ENCODE results near the gene PIGS. TPM values are rescaled to one million over a fixed set of nuclear protein-coding genes. Genes with fewer than 3 reads are reported as not detected.

Gene PIGS
- total RNA-seq, 3 donors from 2014 or later, result 35.4 to 63.5 (median 53.3) TPM

DNA sequence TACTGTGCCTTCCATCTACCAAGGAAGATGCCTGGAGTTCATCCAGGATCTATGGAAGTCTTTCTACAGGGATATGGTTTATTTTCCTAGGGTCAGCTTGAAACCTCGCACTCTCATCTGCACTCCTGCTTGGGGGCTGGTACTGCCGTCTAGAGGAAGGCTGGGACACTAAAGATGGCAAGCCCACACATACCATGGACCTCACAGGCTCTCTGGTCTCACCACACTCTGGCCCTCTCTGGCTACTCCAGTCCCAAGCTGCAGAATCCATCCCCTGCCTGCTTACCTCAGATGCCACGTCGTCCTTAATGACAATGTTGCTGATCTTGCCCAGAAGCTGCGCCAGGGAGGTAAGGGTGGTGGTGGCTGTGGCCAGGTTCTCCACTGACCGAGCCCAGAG is 16.8 kb downstream of the PIGS start:
- H3K36me3 ChIP-seq, result peaks cover 10% of the 10 kb centered on the region
- no peak overlapping the region for H3K4me3 ChIP-seq
- TF ChIP-seq POLR2A (IDR thresholded peaks at IDR 0.05) (no peak), POLR2AphosphoS5 (IDR thresholded peaks at IDR 0.05) (no peak)
- TF ChIP-seq, protein P1, sequence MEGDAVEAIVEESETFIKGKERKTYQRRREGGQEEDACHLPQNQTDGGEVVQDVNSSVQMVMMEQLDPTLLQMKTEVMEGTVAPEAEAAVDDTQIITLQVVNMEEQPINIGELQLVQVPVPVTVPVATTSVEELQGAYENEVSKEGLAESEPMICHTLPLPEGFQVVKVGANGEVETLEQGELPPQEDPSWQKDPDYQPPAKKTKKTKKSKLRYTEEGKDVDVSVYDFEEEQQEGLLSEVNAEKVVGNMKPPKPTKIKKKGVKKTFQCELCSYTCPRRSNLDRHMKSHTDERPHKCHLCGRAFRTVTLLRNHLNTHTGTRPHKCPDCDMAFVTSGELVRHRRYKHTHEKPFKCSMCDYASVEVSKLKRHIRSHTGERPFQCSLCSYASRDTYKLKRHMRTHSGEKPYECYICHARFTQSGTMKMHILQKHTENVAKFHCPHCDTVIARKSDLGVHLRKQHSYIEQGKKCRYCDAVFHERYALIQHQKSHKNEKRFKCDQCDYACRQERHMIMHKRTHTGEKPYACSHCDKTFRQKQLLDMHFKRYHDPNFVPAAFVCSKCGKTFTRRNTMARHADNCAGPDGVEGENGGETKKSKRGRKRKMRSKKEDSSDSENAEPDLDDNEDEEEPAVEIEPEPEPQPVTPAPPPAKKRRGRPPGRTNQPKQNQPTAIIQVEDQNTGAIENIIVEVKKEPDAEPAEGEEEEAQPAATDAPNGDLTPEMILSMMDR (IDR thresholded peaks at IDR 0.05), result no peak
- no peak for DNase-seq (ENCODE audit: low spot score in 2 of 2)
- intact Hi-C loops (cut with DNase I; ENCODE audit: low total_unique reads), result no loop called here
- H3K27ac ChIP-seq, result no peak overlapping the region
- H3K9me3 ChIP-seq, result no peaks in the 10 kb centered on the region
- peaks cover 0 to 10% of the 10 kb centered on the region in 2 donors for H3K4me1 ChIP-seq
- H3K27me3 ChIP-seq, result no peaks in the 10 kb centered on the region

- Histone ChIP-seq H3K27me3 (no peaks in the 10 kb centered on the region), H3K4me3 (peak overlapping the region in 2 of 3 donors; percentile 81 to 95), H3K27ac (peak overlapping the region in 1 of 2 donors; percentile 66), H3K9me3 (no peaks in the 10 kb centered on the region), H3K4me1 (peaks cover 0 to 10% of the 10 kb centered on the region in 2 donors), H3K36me3 (peaks cover 10% of the 10 kb centered on the region)
- intact Hi-C loops (cut with DNase I; ENCODE audit: low total_unique reads), result no loop called here
- no peak for DNase-seq (ENCODE audit: low spot score in 2 of 2)
- no peak for TF ChIP-seq POLR2A (IDR thresholded peaks at IDR 0.05)
- no peak for TF ChIP-seq POLR2AphosphoS5 (IDR thresholded peaks at IDR 0.05)
- TF ChIP-seq, protein P1 (IDR thresholded peaks at IDR 0.05), result no peak
Measured at GRCh38 chr17:28553000-28553505, 18.3 kb downstream of the PIGS start.

DNA sequence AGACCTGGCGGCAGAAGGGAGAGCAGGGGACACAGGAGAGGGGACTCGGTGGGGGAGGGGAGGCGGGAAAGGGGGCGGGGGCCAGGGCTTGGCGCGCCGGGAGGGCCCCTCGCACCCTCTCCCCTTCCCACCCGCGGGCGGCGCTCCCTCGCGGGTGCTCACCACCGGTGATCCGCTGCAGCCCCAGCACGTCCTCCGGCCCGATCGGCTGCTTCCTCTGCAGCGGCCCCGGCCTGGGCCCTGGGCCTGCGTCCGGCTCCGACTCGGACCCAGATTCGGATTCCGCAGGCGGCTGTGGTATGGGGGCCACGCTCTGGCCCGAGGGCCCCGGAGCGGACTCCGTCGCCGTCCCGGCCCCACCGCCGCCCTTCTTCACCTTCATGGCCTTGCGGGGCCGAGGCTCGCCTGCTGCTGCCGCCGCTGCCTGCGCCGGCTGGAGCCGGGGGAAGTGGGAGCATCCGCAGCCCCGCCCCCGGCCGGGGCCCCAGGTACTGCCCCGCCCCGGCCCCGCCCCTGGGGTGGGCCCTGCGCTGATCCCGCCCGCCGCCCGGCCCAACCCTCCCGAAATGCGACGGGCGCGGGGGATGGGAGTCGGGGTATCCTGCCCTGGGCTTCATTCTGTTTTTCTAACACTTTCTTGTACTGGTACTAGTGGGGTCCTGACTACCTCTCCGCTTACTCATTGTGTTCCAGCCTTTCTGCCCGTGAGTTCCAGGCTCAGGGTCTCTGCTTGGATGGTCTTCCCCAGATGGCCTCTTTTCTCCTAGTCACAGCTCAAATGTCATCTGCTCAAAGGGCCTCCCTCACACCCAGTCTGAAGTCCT is 18.9 kb downstream of the PIGS start, which contains the start of gene UNC119:
TSS of gene UNC119 (minus strand) at position 449 of the 824 bp plus-strand sequence. CDS start at position 382, 67 bp downstream.
- Histone ChIP-seq H3K4me1 (peaks cover 0 to 10% of the 10 kb centered on the region in 2 donors), H3K4me3 (peak within 1 kb of the TSS; percentile 62 to 95 (median 81)), H3K27ac (peak within 1 kb of the TSS; percentile 66 to 78), H3K9me3 (no peaks in the 10 kb centered on the region), H3K27me3 (no peaks in the 10 kb centered on the region), H3K36me3 (peaks cover 10% of the 10 kb centered on the region)
- intact Hi-C loops (cut with DNase I; ENCODE audit: low total_unique reads), result no loop called here
- peak; percentile 61 to 71 for DNase-seq (ENCODE audit: low spot score in 2 of 2)
- TF ChIP-seq, protein P1 (IDR thresholded peaks at IDR 0.05), result no peak
- TF ChIP-seq POLR2A (IDR thresholded peaks at IDR 0.05) (no peak), POLR2AphosphoS5 (IDR thresholded peaks at IDR 0.05) (peak in 2 of 3 donors; percentile 34 to 48)

GRCh38 chr17:28551421-28552175 is 19.7 kb downstream of the PIGS start:
- H3K36me3 ChIP-seq, result peaks cover 10% of the 10 kb centered on the region
- peaks cover 0 to 10% of the 10 kb centered on the region in 2 donors for H3K4me1 ChIP-seq
- no peak for DNase-seq (ENCODE audit: low spot score in 2 of 2)
- no peaks in the 10 kb centered on the region for H3K9me3 ChIP-seq
- intact Hi-C loops (cut with DNase I; ENCODE audit: low total_unique reads), result no loop called here
- H3K4me3 ChIP-seq, result peak overlapping the region; percentile 62 to 95 (median 81)
- TF ChIP-seq POLR2A (IDR thresholded peaks at IDR 0.05) (no peak), POLR2AphosphoS5 (IDR thresholded peaks at IDR 0.05) (no peak)
- TF ChIP-seq, protein P1 (IDR thresholded peaks at IDR 0.05), result no peak
- H3K27me3 ChIP-seq, result no peaks in the 10 kb centered on the region
- H3K27ac ChIP-seq, result peak overlapping the region; percentile 66 to 78

Measured in breast epithelium (tissue), 4 donors.